GF-D8 (cell line): Measurements from ENCODE around the gene FABP1.

ENCODE experiments used
- DNase-seq: peaks from one replicate; lab custom pipeline; 2025; lab: John Stamatoyannopoulos, UW

Gene FABP1

GRCh38 chr2:88115825-88116518 is 11.9 kb downstream of the FABP1 start:
- no peak for DNase-seq

- DNase-seq: no peak
Measured at GRCh38 chr2:88114889-88115288, 13.0 kb downstream of the FABP1 start.

- no peak for DNase-seq
Measured at GRCh38 chr2:88113069-88113468, 14.8 kb downstream of the FABP1 start.

GRCh38 chr2:88110830-88111229 is 17.0 kb downstream of the FABP1 start:
- DNase-seq: no peak

- DNase-seq: no peak
Measured at GRCh38 chr2:88108796-88109195, 19.1 kb downstream of the FABP1 start.

GRCh38 chr2:88100489-88100858 is 27.4 kb downstream of the FABP1 start:
- no peak for DNase-seq

GRCh38 chr2:88099798-88100488 is 27.9 kb downstream of the FABP1 start:
- no peak for DNase-seq

GRCh38 chr2:88098558-88098900 is 29.3 kb downstream of the FABP1 start:
- no peak for DNase-seq

- DNase-seq: no peak
Measured at GRCh38 chr2:88097891-88098557, 29.8 kb downstream of the FABP1 start.

GRCh38 chr2:88097192-88097591 is 30.7 kb downstream of the FABP1 start:
- no peak for DNase-seq

- DNase-seq: no peak
Measured at GRCh38 chr2:88096708-88097107, 31.2 kb downstream of the FABP1 start.

- DNase-seq: no peak
Measured at GRCh38 chr2:88095022-88095421, 32.8 kb downstream of the FABP1 start.

GRCh38 chr2:88092773-88093172 is 35.1 kb downstream of the FABP1 start:
- DNase-seq: no peak

- DNase-seq: no peak
Measured at GRCh38 chr2:88091943-88092342, 35.9 kb downstream of the FABP1 start.

- no peak for DNase-seq
Measured at GRCh38 chr2:88090446-88091283, 37.2 kb downstream of the FABP1 start.

GRCh38 chr2:88088999-88089398 is 38.9 kb downstream of the FABP1 start:
- DNase-seq: no peak

- no peak for DNase-seq
Measured at GRCh38 chr2:88087763-88088162, 40.1 kb downstream of the FABP1 start.

GRCh38 chr2:88087073-88087472 is 40.8 kb downstream of the FABP1 start:
- DNase-seq: no peak

GRCh38 chr2:88086401-88086800 is 41.5 kb downstream of the FABP1 start:
- DNase-seq: no peak

- DNase-seq: no peak
Measured at GRCh38 chr2:88085602-88086001, 42.3 kb downstream of the FABP1 start.

GRCh38 chr2:88085099-88085498 is 42.8 kb downstream of the FABP1 start:
- DNase-seq: no peak

- DNase-seq: no peak
Measured at GRCh38 chr2:88082781-88083180, 45.1 kb downstream of the FABP1 start.
